ENCODE results near the gene SDHAF2.
"Not testable (repeated sequence)": the region's sequence is repeated elsewhere in the genome, so short reads cannot be mapped to it uniquely, and the experiment has no call there.

SDHAF2 gene

DNA sequence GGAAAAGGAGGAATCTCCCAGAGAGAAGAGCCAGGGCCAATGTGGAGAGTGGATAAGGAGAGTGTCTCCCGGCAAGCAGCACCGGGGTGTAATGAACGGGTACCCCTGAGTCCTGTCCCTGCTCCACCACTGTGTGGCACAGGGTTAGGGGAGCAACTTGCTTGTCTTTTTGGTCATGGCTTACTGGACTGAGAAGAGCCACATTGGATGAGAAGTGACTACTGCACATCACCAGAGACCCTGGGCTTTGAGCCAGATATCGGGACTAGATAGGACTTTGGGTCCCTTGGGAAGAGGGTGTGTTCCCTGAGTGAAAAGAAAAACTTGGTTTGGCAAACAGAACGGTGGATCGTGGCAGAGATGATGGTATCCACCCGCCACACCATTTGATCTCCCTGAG lies 24.6 kb downstream of the SDHAF2 start:
- no peaks in the 10 kb centered on the region for H3K9me3 ChIP-seq (ENCODE audit: low read depth, low read length)
- no peak for TF ChIP-seq POLR2AphosphoS5 (IDR thresholded peaks at IDR 0.05; ENCODE audit: borderline replicate concordance, low read depth, low read length)
- TF ChIP-seq EZH2 (IDR thresholded peaks at IDR 0.05): no peak
- TF ChIP-seq FOXP2 (optimal IDR thresholded peaks at IDR 0.05; ENCODE audit: control extremely low read depth, extremely low read length, insufficient read depth): no peak
- no peak overlapping the region for H3K27ac ChIP-seq
- H3K4me3 ChIP-seq: no peak overlapping the region
- H3K9ac ChIP-seq (ENCODE audit: insufficient read length): no peak overlapping the region
- peaks cover 2% of the 10 kb centered on the region; the same call in 1 of the 2 replicates for H3K36me3 ChIP-seq (ENCODE audit: insufficient read depth, low read length)
- DNase-seq (ENCODE audit: low read depth, low spot score): no peak

DNA sequence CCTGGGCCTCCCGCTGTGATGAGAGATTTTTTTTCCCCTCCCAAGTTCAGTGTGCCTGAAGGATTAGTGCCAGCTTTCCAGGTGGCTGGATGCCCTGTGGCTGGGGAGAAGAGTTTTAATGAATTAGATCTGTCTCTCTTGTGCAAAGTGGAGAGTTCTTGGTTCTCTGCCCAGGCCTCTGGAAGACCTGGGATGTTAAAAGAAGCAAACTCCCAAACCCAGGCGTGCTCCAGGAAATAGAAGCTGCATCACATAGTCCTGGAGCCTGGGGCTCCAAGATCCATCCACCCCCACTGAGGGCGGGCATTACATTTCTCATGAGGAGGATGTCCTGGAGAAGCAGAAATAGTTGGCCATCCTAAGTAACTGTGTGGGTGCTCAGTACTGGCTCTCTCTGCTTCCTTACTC lies 30.6 kb downstream of the SDHAF2 start:
- Histone ChIP-seq H3K9ac (ENCODE audit: insufficient read length) (no peak overlapping the region), H3K36me3 (ENCODE audit: insufficient read depth, low read length) (no peaks in the 10 kb centered on the region), H3K27ac (no peak overlapping the region), H3K4me3 (no peak overlapping the region), H3K9me3 (ENCODE audit: low read depth, low read length) (no peaks in the 10 kb centered on the region)
- no peak for DNase-seq (ENCODE audit: low read depth, low spot score)
- no peak for TF ChIP-seq FOXP2 (optimal IDR thresholded peaks at IDR 0.05; ENCODE audit: control extremely low read depth, extremely low read length, insufficient read depth)
- TF ChIP-seq POLR2AphosphoS5 (IDR thresholded peaks at IDR 0.05; ENCODE audit: borderline replicate concordance, low read depth, low read length): no peak

DNA sequence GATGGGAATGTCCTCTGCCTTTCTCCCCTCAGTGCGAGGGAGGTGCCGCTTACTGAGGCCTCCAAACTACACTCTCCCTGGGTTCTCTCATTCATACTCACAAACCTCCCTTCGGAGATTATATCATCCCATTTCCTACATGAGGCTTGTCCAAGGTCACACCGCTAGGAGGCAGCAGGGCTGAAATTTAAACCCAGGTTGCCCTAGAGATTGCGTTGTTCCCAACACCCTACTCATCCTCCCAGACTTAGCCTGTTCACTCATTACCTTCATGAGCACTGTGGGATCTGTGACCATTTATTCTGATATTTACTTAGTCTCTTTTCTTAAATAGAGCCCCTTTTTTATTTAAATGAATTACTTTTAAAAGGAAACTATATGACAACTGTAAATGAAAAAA lies 31.1 kb downstream of the SDHAF2 start:
- DNase-seq (ENCODE audit: low read depth, low spot score): no peak
- TF ChIP-seq POLR2AphosphoS5 (IDR thresholded peaks at IDR 0.05; ENCODE audit: borderline replicate concordance, low read depth, low read length) (no peak), EZH2 (IDR thresholded peaks at IDR 0.05) (no peak), FOXP2 (optimal IDR thresholded peaks at IDR 0.05; ENCODE audit: control extremely low read depth, extremely low read length, insufficient read depth) (no peak)
- H3K36me3 ChIP-seq (ENCODE audit: insufficient read depth, low read length): no peaks in the 10 kb centered on the region
- H3K9ac ChIP-seq (ENCODE audit: insufficient read length): no peak overlapping the region
- no peaks in the 10 kb centered on the region for H3K9me3 ChIP-seq (ENCODE audit: low read depth, low read length)
- no peak overlapping the region for H3K4me3 ChIP-seq
- H3K27ac ChIP-seq: no peak overlapping the region

DNA sequence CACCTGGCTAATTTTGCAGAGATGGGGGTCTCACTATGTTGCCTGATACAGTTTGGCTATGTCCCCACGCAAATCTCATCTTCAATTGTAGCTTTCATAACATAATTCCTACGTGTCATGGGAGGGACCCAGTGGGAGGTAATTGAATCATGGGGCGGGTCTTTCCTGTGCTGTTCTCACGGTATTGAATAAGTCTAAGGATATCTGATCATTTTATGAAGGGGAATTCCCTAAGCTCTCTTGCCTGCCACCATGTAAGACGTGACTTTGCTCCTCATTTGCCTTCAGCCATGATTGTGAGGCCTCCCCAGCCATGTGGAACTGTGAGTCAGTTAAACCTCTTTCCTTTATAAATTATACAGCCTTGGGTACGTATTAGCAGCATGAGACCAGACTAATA lies 37.7 kb downstream of the SDHAF2 start:
- H3K9me3 ChIP-seq (ENCODE audit: low read depth, low read length); DNase-seq (ENCODE audit: low read depth, low spot score); H3K36me3 ChIP-seq (ENCODE audit: insufficient read depth, low read length); H3K4me3 ChIP-seq; H3K9ac ChIP-seq (ENCODE audit: insufficient read length); H3K27ac ChIP-seq: not testable (repeated sequence)

DNA sequence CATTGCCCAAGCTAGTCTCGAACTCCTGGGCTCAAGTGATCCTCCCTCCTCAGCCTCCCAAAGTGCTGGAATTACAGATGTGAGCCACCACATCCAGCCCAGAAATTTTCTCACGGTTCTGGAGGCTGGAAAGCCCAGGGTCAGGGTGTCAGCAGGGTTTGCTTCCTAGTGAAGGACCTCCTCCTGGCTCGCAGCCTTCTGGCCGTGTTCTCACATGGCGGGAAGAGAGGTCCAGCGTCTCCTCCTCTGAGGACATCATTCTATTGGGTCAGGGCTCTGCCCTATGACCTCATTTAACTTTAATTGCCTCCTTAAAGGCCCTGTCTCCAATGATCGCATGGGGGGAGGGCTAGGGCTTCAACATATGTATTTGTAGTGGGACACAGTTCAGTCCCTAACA lies 38.1 kb downstream of the SDHAF2 start:
- DNase-seq (ENCODE audit: low read depth, low spot score): no peak
- Histone ChIP-seq H3K36me3 (ENCODE audit: insufficient read depth, low read length) (no peaks in the 10 kb centered on the region), H3K9me3 (ENCODE audit: low read depth, low read length) (no peaks in the 10 kb centered on the region), H3K9ac (ENCODE audit: insufficient read length) (no peak overlapping the region), H3K27ac (no peak overlapping the region), H3K4me3 (no peak overlapping the region)
- no peak for TF ChIP-seq POLR2AphosphoS5 (IDR thresholded peaks at IDR 0.05; ENCODE audit: borderline replicate concordance, low read depth, low read length)
- no peak for TF ChIP-seq FOXP2 (optimal IDR thresholded peaks at IDR 0.05; ENCODE audit: control extremely low read depth, extremely low read length, insufficient read depth)
- TF ChIP-seq EZH2 (IDR thresholded peaks at IDR 0.05): no peak

DNA sequence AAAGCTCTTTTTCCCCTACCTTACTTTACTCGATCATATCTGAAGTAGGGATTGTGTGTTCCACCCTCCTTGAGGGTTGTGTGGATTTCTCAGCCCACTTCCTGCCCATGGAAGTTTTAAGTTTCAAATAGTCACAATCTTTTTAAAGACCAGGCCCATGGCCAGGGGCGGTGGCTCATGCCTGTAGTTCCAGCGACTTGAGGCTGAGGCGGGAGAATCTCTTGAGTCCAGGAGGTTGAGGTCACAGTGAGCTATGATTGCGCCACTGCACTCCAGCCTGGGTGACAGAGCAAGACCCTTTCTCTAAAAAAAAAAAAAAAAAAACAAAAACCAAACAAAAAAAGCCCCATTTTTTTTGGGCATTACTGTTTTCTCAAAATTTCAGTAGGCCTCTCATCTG lies 42.4 kb downstream of the SDHAF2 start:
- DNase-seq (ENCODE audit: low read depth, low spot score): no peak
- H3K9ac ChIP-seq (ENCODE audit: insufficient read length): no peak overlapping the region
- TF ChIP-seq POLR2AphosphoS5 (IDR thresholded peaks at IDR 0.05; ENCODE audit: borderline replicate concordance, low read depth, low read length) (no peak), FOXP2 (optimal IDR thresholded peaks at IDR 0.05; ENCODE audit: control extremely low read depth, extremely low read length, insufficient read depth) (no peak), EZH2 (IDR thresholded peaks at IDR 0.05) (no peak)
- no peak overlapping the region for H3K4me3 ChIP-seq
- H3K36me3 ChIP-seq (ENCODE audit: insufficient read depth, low read length): no peaks in the 10 kb centered on the region
- H3K9me3 ChIP-seq (ENCODE audit: low read depth, low read length): no peaks in the 10 kb centered on the region
- no peak overlapping the region for H3K27ac ChIP-seq

DNA sequence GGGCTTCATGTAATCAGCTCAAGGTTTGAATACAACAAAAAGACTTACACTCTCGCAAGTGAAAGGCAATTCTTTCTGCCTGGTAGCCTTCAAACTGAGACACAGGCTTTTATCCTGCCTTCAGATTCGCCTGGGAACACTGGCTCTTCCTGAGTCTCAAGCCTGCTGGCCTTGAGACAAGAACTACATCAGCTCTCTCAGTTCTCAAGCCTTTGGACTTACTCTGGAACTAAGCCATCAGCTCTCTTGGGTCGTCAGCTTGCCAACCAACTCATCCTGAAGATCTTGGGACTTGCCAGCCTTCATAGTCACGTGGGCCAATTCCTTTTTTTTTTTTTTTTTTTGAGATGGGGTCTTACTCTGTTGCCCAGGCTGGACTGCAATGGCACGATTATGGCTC lies 42.9 kb downstream of the SDHAF2 start:
- H3K9me3 ChIP-seq (ENCODE audit: low read depth, low read length): no peaks in the 10 kb centered on the region
- no peak overlapping the region for H3K9ac ChIP-seq (ENCODE audit: insufficient read length)
- TF ChIP-seq EZH2 (IDR thresholded peaks at IDR 0.05) (no peak), FOXP2 (optimal IDR thresholded peaks at IDR 0.05; ENCODE audit: control extremely low read depth, extremely low read length, insufficient read depth) (no peak), POLR2AphosphoS5 (IDR thresholded peaks at IDR 0.05; ENCODE audit: borderline replicate concordance, low read depth, low read length) (no peak)
- H3K27ac ChIP-seq: no peak overlapping the region
- no peaks in the 10 kb centered on the region for H3K36me3 ChIP-seq (ENCODE audit: insufficient read depth, low read length)
- no peak overlapping the region for H3K4me3 ChIP-seq
- DNase-seq (ENCODE audit: low read depth, low spot score): no peak

DNA sequence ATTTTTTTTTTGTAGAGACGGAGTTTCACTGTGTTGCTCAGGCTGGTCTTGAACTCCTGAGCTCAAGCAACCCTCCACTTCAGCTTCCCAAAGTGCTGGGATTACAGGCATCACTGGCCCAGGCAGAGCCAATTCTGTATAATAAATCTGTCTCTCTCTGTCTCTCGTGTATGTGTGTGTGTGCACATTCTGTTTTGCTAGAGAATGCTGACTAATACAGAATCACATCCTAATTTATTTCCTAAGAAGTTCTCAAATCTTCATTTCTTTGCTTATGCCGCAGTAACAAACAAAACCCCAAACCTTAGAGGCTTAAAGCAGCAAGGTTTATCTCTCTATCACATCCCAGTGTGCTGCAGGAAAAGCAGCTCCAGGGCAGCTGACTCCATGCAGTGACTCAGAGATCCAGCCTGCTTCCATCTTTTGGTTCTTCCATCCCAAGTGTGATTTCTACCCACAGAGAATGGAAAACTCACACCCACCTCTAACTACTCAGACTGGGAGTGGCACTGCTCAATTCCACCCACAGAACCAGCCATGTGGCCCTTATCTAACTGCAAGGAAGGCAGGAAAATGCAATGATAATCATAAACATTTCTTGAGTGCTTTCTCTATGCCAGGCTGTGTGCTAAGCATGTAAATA lies 43.6 kb downstream of the SDHAF2 start:
- Histone ChIP-seq H3K9me3 (ENCODE audit: low read depth, low read length) (no peaks in the 10 kb centered on the region), H3K36me3 (ENCODE audit: insufficient read depth, low read length) (no peaks in the 10 kb centered on the region), H3K27ac (no peak overlapping the region), H3K4me3 (no peak overlapping the region), H3K9ac (ENCODE audit: insufficient read length) (no peak overlapping the region)
- no peak for TF ChIP-seq EZH2 (IDR thresholded peaks at IDR 0.05)
- TF ChIP-seq POLR2AphosphoS5 (IDR thresholded peaks at IDR 0.05; ENCODE audit: borderline replicate concordance, low read depth, low read length): no peak
- no peak for TF ChIP-seq FOXP2 (optimal IDR thresholded peaks at IDR 0.05; ENCODE audit: control extremely low read depth, extremely low read length, insufficient read depth)
- DNase-seq (ENCODE audit: low read depth, low spot score): no peak

DNA sequence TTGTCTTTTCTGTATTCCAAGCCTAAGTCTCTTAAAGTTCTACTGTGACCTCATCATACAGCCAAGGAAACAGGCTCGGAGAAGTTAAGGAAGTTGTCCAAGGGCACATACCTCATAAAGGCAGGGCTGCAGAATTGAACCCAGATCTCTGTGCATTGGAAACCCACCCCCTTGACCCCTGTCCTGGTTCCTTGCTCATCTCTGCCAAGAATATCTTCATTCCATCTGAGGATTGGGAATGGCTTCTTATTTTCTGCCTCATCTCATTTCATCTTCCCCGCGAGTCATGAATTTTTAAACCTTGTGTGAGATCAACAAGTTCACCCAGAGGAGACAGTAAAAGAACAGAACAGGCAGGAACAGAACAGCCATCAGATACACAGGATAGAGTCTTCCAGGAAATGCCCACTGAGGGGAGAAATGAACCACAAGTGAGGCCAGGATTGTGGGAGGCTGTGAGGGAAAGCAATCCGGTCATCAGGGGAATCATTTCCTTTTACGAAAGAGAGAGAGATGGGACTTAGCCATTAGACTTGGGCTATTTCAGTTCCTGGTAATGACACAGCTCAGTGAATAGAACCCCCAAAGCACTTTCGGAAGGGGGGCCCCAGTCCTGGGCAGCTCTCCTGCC lies 44.2 kb downstream of the SDHAF2 start:
- no peaks in the 10 kb centered on the region for H3K9me3 ChIP-seq (ENCODE audit: low read depth, low read length)
- no peak overlapping the region for H3K9ac ChIP-seq (ENCODE audit: insufficient read length)
- TF ChIP-seq FOXP2 (optimal IDR thresholded peaks at IDR 0.05; ENCODE audit: control extremely low read depth, extremely low read length, insufficient read depth) (no peak), POLR2AphosphoS5 (IDR thresholded peaks at IDR 0.05; ENCODE audit: borderline replicate concordance, low read depth, low read length) (no peak), EZH2 (IDR thresholded peaks at IDR 0.05) (no peak)
- no peaks in the 10 kb centered on the region for H3K36me3 ChIP-seq (ENCODE audit: insufficient read depth, low read length)
- no peak for DNase-seq (ENCODE audit: low read depth, low spot score)
- no peak overlapping the region for H3K4me3 ChIP-seq
- no peak overlapping the region for H3K27ac ChIP-seq
